Breast epithelium (tissue), 3 donors: ENCODE data around the gene PDE6C.

Experiments
- POLR2A ChIP-seq: fragments of 450-650 bp; IDR thresholded peaks from one replicate; pipeline ENCODE4 v1.6.1; 2016; ENCODE audit warnings: antibody characterized with exemption, mild to moderate bottlenecking, moderate library complexity
- TF ChIP-seq, protein P1 (sequence below), 3 donors: fragments of 450-650 bp; IDR thresholded peaks; one replicate each; pipeline ENCODE4 v1.5.1; 2016 to 2017; ENCODE audit warnings: antibody characterized with exemption in 3 of 3, mild to moderate bottlenecking in 3 of 3, moderate library complexity in 3 of 3

DNA sequence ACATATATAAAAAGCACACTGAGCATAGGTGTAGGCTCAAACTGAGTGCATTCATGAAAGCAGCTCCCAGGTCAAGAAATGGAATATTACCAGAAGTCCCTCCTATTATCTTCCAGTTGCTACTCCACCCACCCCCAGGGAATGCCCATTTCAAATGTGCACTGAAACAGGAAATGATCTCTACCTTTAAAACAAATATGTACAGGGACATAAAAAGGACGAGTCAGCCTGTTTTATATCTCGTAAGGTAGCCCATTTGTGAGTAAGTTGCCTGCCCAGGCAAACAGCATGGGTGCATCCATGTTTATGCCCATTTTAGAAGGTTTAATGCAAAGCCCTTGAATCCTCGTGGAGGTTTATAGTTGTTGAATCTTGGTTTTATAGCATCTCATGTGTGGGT is 35.4 kb upstream of the PDE6C start:
- TF ChIP-seq POLR2A, result no peak
- TF ChIP-seq, protein P1, sequence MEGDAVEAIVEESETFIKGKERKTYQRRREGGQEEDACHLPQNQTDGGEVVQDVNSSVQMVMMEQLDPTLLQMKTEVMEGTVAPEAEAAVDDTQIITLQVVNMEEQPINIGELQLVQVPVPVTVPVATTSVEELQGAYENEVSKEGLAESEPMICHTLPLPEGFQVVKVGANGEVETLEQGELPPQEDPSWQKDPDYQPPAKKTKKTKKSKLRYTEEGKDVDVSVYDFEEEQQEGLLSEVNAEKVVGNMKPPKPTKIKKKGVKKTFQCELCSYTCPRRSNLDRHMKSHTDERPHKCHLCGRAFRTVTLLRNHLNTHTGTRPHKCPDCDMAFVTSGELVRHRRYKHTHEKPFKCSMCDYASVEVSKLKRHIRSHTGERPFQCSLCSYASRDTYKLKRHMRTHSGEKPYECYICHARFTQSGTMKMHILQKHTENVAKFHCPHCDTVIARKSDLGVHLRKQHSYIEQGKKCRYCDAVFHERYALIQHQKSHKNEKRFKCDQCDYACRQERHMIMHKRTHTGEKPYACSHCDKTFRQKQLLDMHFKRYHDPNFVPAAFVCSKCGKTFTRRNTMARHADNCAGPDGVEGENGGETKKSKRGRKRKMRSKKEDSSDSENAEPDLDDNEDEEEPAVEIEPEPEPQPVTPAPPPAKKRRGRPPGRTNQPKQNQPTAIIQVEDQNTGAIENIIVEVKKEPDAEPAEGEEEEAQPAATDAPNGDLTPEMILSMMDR (IDR thresholded peaks at IDR 0.05), result no peak
